Smooth muscle cell (in vitro differentiated cells): ENCODE data around the gene C1RL. TPM values are rescaled to one million over a fixed set of nuclear protein-coding genes. Genes with fewer than 3 reads are reported as not detected.
"Not testable (repeated sequence)": the region's sequence is repeated elsewhere in the genome, so short reads cannot be mapped to it uniquely, and the experiment has no call there.

Experiments
- DNase-seq: peaks from one replicate; lab custom pipeline; 2025; ENCODE audit not compliant: unreplicated experiment; lab: John Stamatoyannopoulos, UW
- H2AFZ ChIP-seq: fragments of 200-600 bp; sonication (generic); 2 replicates; pipeline ENCODE4 v1.6.0; 2016; ENCODE audit warnings: antibody characterized with exemption, low read depth, mild to moderate bottlenecking
- H3F3A ChIP-seq: fragments of 200-600 bp; sonication (generic); 2 replicates; pipeline ENCODE4 v1.6.0; 2017; ENCODE audit warnings: antibody characterized with exemption, low read depth
- H3K27ac ChIP-seq: fragments of 200-600 bp; sonication (generic); 2 replicates; pipeline ENCODE4 v1.5.1; 2016; ENCODE audit warnings: low read depth, mild to moderate bottlenecking
- H3K27me3 ChIP-seq: fragments of 200-600 bp; sonication (generic); 2 replicates; pipeline ENCODE4 v1.6.1; 2016; ENCODE audit warnings: low read depth, mild to moderate bottlenecking
- H3K36me3 ChIP-seq: fragments of 200-600 bp; sonication (generic); 2 replicates; pipeline ENCODE4 v1.5.1; 2016; ENCODE audit warnings: low read depth
- H3K4me1 ChIP-seq: fragments of 200-600 bp; sonication (generic); 2 replicates; pipeline ENCODE4 v1.5.1; 2016; ENCODE audit warnings: low read depth
- H3K4me2 ChIP-seq: fragments of 200-600 bp; sonication (generic); 2 replicates; pipeline ENCODE4 v1.6.0; 2016; ENCODE audit warnings: mild to moderate bottlenecking
- H3K4me3 ChIP-seq: fragments of 200-600 bp; sonication (generic); 2 replicates; pipeline ENCODE4 v1.5.1; 2016; ENCODE audit warnings: mild to moderate bottlenecking
- H3K79me2 ChIP-seq: fragments of 200-600 bp; sonication (generic); 2 replicates; pipeline ENCODE4 v1.6.0; 2016; ENCODE audit warnings: low read depth, mild to moderate bottlenecking
- H3K9ac ChIP-seq: fragments of 200-600 bp; sonication (generic); 2 replicates; pipeline ENCODE4 v1.6.0; 2016; ENCODE audit warnings: low read depth
- H3K9me3 ChIP-seq: fragments of 200-600 bp; sonication (generic); replicated peaks from 2 replicates; pipeline ENCODE4 v1.5.1; 2016; ENCODE audit warnings: low read depth
- H4K20me1 ChIP-seq: fragments of 200-600 bp; sonication (generic); 2 replicates; pipeline ENCODE4 v1.6.0; 2016; ENCODE audit warnings: low read depth
- CTCF ChIP-seq: fragments of 200-600 bp; sonication (generic); IDR thresholded peaks from 2 replicates; pipeline ENCODE4 v1.5.1; 2017; ENCODE audit warnings: borderline replicate concordance, mild to moderate bottlenecking, antibody characterized with exemption; ENCODE audit not compliant: insufficient read depth, poor library complexity, severe bottlenecking
- WGBS: methylation state at CpG from one replicate; pipeline ENCODE4 v1.1.7; 2016; ENCODE audit warnings: low lambda C conversion rate; 5-methylcytosine and 5-hydroxymethylcytosine counted together
- polyA plus RNA-seq: library from polyadenylated mRNA; unstranded; fragments of >200 nt; fragmentation: Nextera tagmentation; extraction: Ambion mirVana; gene quantifications from 2 replicates; pipeline ENCODE4 v1.2.1, GENCODE V29; 2016
- total RNA-seq: library from RNA; depleted of rRNA; stranded (reverse); fragments of >200 nt; gene quantifications from 2 replicates; pipeline ENCODE4 v1.2.3, GENCODE V29; 2014

The C1RL gene
- total and polyA plus RNA-seq, 2 experiments from 2014 or later = 8.7 to 21.1 TPM

GRCh38 chr12:7058163-7058845 is 50.7 kb downstream of the C1RL start:
- Histone ChIP-seq H3K4me3 (no peak overlapping the region), H3K4me2 (no peak overlapping the region), H3K4me1 (no peaks in the 10 kb centered on the region), H3K36me3 (no peaks in the 10 kb centered on the region), H3K9me3 (no peaks in the 10 kb centered on the region), H3K79me2 (no peaks in the 10 kb centered on the region), H2AFZ (no peak overlapping the region), H3K27me3 (no peaks in the 10 kb centered on the region), H3K9ac (no peak overlapping the region), H3F3A (no peaks in the 10 kb centered on the region), H3K27ac (no peak overlapping the region), H4K20me1 (no peaks in the 10 kb centered on the region)
- WGBS = 88% methylated on average over 3 of the region's 3 CpGs
- no peak for TF ChIP-seq CTCF
- DNase-seq = no peak

GRCh38 chr12:7055736-7056135 is 53.3 kb downstream of the C1RL start:
- not testable (repeated sequence) for H3K27ac ChIP-seq, H3K4me1 ChIP-seq, H3K9ac ChIP-seq, H3K9me3 ChIP-seq, H3K27me3 ChIP-seq, DNase-seq, H2AFZ ChIP-seq, H3K4me2 ChIP-seq, H3K4me3 ChIP-seq, H3F3A ChIP-seq, H3K36me3 ChIP-seq, H3K79me2 ChIP-seq, H4K20me1 ChIP-seq
- 96% methylated on average over 2 of the region's 2 CpGs for WGBS

- Histone ChIP-seq H3K4me1 (no peaks in the 10 kb centered on the region), H4K20me1 (no peaks in the 10 kb centered on the region), H3K9me3 (no peaks in the 10 kb centered on the region), H3K9ac (no peak overlapping the region), H3K4me3 (no peak overlapping the region), H3K36me3 (no peaks in the 10 kb centered on the region), H2AFZ (no peak overlapping the region), H3K4me2 (no peak overlapping the region), H3K79me2 (no peaks in the 10 kb centered on the region), H3K27ac (no peak overlapping the region), H3F3A (no peaks in the 10 kb centered on the region), H3K27me3 (no peaks in the 10 kb centered on the region)
- no peak for DNase-seq
- 90% methylated on average over 4 of the region's 4 CpGs for WGBS
- TF ChIP-seq CTCF = no peak
Measured at GRCh38 chr12:7054925-7055324, 54.1 kb downstream of the C1RL start.

GRCh38 chr12:7049973-7050372 is 59.0 kb downstream of the C1RL start:
- not testable (repeated sequence) for DNase-seq, H2AFZ ChIP-seq, H3K27ac ChIP-seq, H3K36me3 ChIP-seq, H3K79me2 ChIP-seq, H4K20me1 ChIP-seq, H3K4me1 ChIP-seq, H3K4me3 ChIP-seq, H3K4me2 ChIP-seq, H3K9me3 ChIP-seq, H3F3A ChIP-seq, H3K9ac ChIP-seq, H3K27me3 ChIP-seq
- WGBS = 92% methylated on average over 3 of the region's 3 CpGs

- not testable (repeated sequence) for H3K9me3 ChIP-seq, DNase-seq, H3K36me3 ChIP-seq, H3K9ac ChIP-seq, H2AFZ ChIP-seq, H3F3A ChIP-seq, H3K27me3 ChIP-seq, H3K27ac ChIP-seq, H3K4me2 ChIP-seq, H3K4me1 ChIP-seq, H3K4me3 ChIP-seq, H3K79me2 ChIP-seq, H4K20me1 ChIP-seq
- WGBS = 92% methylated on average over 10 of the region's 10 CpGs
Measured at GRCh38 chr12:7049445-7049951, 59.5 kb downstream of the C1RL start.
